ENCODE data around the gene CLNK. TPM values are rescaled to one million over a fixed set of nuclear protein-coding genes. Genes with fewer than 3 reads are reported as not detected.

Gene CLNK
- total RNA-seq (2014; rRNA removed; shearing (Covaris generic)) = not detected in 2 replicates
- not detected in 2 replicates for polyA plus RNA-seq (2015; cell fraction: cytosol; rRNA removed)
- polyA plus RNA-seq (2015; cell fraction: nucleus; rRNA removed) = not detected in 2 replicates

GRCh38 chr4:10684631-10685030 is at the start of gene CLNK:
CLNK (minus strand) TSS chr4:10684768; CDS start chr4:10667869, 16,899 bp downstream.
- in situ Hi-C loops (cut with HindIII; ENCODE audit: low pct_unique_long_range_greater_than_20kb, low sequenced_read_pairs) = no loop called here
- no peak for DNase-seq (ENCODE audit: low read depth, low spot score)

DNA sequence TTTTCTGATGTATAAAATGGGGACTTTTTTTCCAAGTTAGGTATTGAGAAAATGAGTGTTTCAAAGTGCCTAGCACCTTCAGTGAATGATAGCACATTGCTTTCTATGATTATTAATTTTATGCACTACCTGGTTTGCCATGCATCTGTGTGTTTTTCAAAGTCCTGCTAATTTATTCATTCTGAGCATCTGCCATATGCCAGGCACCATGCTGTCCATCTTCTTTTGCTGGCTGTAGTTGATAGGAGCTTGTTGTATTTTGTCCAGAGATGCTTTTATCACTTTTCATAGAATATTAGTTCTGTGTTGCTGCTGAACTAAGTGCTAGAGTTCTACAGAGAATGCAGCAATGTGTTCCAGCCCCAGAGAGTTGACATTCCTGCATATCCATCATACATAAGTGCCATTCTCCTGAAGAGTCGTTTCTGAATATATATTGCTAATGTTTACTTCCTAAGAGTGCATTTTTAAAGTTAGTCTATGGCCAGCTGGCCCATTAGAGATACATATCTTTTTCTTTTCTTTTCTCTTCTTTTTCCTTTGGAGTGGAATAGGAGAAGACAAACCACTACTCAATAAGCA is 49.0 kb upstream of the CLNK start:
- in situ Hi-C loops (cut with HindIII; ENCODE audit: low pct_unique_long_range_greater_than_20kb, low sequenced_read_pairs) = no loop called here

GRCh38 chr4:10732914-10733415 is 48.4 kb upstream of the CLNK start:
- no peak for DNase-seq (ENCODE audit: low read depth, low spot score)
- in situ Hi-C loops (cut with HindIII; ENCODE audit: low pct_unique_long_range_greater_than_20kb, low sequenced_read_pairs) = no loop called here

More for the DNA sequence above, 49.0 kb upstream of the CLNK start:
- no peak for DNase-seq (ENCODE audit: low read depth, low spot score)

DNA sequence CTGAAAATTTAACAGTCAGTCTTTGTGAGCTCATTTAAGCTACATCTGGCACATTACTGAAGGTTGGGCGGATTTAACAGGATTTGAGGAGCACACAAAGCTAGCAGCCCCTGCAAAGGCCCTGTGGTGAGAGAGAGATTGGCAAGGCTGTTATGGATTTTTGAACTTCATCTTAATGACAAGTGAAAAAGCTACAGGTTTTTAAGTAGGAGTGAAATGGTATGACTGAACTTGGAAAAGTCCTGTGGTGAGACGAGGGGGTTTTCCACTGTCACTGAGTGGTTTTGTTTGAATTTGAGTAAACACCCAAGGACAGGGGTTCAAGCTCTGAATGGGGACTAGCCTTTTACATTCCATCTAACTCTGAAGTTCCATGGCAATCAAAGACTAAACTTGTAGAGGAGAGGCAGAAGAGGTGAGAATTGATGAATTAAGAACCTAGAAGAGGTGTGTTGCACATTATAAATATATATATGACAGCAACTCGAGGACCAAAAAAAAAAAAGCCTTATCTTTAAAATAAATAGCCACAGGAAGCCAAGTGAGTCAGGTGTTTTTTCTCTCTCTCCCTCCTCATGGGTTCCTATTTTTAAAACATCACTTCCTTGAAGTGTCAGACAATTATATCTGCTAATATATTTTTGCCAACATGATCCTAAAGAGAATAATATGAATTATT is 47.8 kb upstream of the CLNK start:
- DNase-seq (ENCODE audit: low read depth, low spot score) = no peak
- in situ Hi-C loops (cut with HindIII; ENCODE audit: low pct_unique_long_range_greater_than_20kb, low sequenced_read_pairs) = no loop called here

- no peak for DNase-seq (ENCODE audit: low read depth, low spot score)
- in situ Hi-C loops (cut with HindIII; ENCODE audit: low pct_unique_long_range_greater_than_20kb, low sequenced_read_pairs) = no loop called here
Observed at GRCh38 chr4:10731690-10732089, 47.1 kb upstream of the CLNK start.

DNA sequence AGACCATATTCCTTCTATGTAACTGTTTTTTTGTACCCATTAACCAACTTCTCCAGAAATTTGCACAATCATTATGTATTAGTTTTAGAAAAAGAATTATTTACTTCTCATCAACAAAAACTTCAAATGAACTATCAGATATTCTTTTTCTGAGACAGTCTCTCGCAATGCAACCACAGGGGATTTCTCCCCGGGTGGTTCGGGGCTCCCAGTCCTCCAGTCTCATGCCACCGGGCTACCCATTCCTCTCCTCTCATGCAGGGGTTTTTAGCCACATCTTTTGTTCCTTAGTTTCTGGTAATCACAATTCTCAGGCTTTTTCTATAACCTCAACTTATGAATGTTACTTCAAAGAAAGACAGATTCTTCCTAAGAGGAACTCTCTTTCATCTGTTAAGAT is 46.6 kb upstream of the CLNK start:
- in situ Hi-C loops (cut with HindIII; ENCODE audit: low pct_unique_long_range_greater_than_20kb, low sequenced_read_pairs) = no loop called here
- DNase-seq (ENCODE audit: low read depth, low spot score) = no peak

- no peak for DNase-seq (ENCODE audit: low read depth, low spot score)
- in situ Hi-C loops (cut with HindIII; ENCODE audit: low pct_unique_long_range_greater_than_20kb, low sequenced_read_pairs) = no loop called here
Observed at GRCh38 chr4:10730590-10730989, 46.0 kb upstream of the CLNK start.

DNA sequence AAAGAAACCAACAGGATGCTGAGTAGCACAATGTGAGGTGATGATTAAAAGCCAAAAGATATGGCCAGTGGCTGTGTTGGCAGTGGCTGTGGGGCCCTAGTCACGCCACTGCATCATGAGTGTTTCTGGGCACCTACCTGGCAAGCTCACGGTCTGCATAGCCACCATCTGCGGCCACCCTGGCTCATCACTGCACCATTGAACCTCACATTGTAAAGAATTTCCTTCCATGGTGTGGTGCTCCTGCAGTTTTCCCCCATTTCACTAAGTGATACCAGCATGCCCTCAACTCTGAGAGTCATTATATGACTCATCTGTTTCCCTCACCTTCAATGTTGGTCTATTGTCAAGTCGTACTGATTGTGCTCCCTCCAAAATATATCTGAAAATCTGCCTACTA is 45.5 kb upstream of the CLNK start:
- in situ Hi-C loops (cut with HindIII; ENCODE audit: low pct_unique_long_range_greater_than_20kb, low sequenced_read_pairs) = no loop called here
- no peak for DNase-seq (ENCODE audit: low read depth, low spot score)

DNA sequence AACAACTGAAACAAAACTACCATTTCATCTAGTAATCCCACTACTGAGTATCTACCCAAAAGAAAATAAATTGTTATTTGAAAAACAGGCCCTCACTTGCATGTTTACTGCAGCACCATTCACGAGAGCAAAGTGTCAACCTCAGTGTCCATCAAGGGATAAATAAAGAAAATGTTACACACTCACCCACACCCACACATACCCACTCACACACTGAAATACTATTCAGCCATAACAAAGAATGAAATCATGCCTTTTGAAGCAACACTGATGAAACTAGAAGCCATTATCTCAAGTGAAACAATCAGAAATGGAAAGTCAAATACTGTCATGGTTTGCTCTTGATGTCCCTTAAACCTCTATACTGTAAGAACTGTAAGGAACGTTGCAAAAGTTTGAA is 44.8 kb upstream of the CLNK start:
- in situ Hi-C loops (cut with HindIII; ENCODE audit: low pct_unique_long_range_greater_than_20kb, low sequenced_read_pairs) = no loop called here
- no peak for DNase-seq (ENCODE audit: low read depth, low spot score)

DNA sequence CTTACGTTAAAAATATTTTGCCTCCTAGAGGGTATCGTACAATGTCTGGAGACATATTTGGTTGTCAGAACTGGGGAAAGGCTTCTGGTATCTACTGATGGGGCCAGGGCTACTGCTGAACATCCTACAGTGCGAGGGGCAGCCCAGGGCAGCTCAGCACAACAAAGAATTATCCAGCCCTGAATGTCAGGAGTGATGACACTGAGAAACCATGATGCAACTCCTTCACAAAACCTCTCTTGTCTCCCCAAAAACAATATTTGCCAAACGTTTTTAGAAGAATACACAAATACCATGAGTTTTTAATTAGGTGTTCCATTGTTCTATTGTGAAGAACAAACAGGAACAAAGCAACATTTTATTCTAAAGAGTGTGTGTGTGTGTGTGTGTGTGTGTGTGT is 43.4 kb upstream of the CLNK start:
- DNase-seq (ENCODE audit: low read depth, low spot score) = peak; percentile 71
- in situ Hi-C loops (cut with HindIII; ENCODE audit: low pct_unique_long_range_greater_than_20kb, low sequenced_read_pairs) = no loop called here

- in situ Hi-C loops (cut with HindIII; ENCODE audit: low pct_unique_long_range_greater_than_20kb, low sequenced_read_pairs) = no loop called here
- DNase-seq (ENCODE audit: low read depth, low spot score) = no peak
Observed at GRCh38 chr4:10727140-10727880, 42.7 kb upstream of the CLNK start.

DNA sequence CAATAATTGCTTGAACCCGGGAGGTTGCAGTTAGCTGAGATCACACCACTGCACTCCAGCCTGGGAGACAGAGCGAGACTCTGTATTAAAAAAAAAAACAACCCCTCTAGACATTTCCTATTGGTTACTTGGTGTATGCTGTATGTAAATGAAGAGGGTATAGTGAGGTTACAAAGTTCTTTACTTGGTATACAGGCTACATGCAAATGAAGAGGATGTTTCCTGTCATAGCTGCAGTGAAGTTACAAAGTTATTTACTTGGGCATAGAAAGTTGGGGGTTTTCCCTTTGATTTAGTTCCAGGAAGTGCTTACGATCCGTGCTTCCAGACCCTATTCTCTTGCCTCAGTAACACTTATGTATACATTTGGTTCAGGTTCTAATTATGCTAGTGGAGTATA is 38.4 kb upstream of the CLNK start:
- in situ Hi-C loops (cut with HindIII; ENCODE audit: low pct_unique_long_range_greater_than_20kb, low sequenced_read_pairs) = no loop called here

GRCh38 chr4:10721616-10722015 is 37.0 kb upstream of the CLNK start:
- no peak for DNase-seq (ENCODE audit: low read depth, low spot score)
- in situ Hi-C loops (cut with HindIII; ENCODE audit: low pct_unique_long_range_greater_than_20kb, low sequenced_read_pairs) = no loop called here

More for the DNA sequence above, 38.4 kb upstream of the CLNK start:
- no peak for DNase-seq (ENCODE audit: low read depth, low spot score)

- DNase-seq (ENCODE audit: low read depth, low spot score) = no peak
- in situ Hi-C loops (cut with HindIII; ENCODE audit: low pct_unique_long_range_greater_than_20kb, low sequenced_read_pairs) = no loop called here
Observed at GRCh38 chr4:10716163-10716562, 31.6 kb upstream of the CLNK start.

DNA sequence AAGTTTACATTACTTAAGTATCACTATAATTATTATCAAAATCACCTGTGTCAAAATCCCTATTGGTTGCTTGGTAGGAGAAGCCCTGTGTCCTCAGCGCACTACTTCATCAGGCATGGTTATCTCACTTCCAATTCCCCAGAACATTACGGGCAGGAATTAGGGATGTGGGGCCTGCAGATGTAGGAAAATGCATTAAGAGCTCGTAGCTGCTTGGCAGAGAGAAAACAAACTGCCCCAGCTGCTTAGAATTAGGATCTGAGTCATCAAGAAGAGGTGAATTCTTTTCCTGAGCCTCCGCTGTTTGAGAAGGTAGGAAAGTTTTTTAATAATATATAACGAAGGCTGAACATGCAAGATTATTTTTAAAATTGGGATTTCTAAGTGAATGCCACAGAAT is 31.1 kb upstream of the CLNK start:
- in situ Hi-C loops (cut with HindIII; ENCODE audit: low pct_unique_long_range_greater_than_20kb, low sequenced_read_pairs) = no loop called here
- no peak for DNase-seq (ENCODE audit: low read depth, low spot score)

DNA sequence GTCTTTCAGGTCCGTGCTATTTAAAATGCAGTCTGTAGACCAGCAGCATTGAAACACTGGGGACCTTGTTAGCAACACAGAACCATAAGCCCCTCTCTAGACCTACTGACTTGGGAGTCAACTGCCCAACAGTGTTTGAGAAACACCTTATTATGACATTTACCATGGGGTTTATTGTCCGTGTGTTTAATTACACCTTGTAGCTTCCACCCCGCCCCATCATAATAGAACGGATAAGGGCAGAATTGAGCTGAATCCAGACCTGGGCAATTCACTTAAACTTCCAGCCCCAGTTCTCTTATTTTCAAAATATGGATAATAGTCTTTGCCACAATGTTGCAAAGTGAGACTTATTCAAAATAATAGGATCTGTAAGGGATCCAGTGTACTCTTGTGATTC is 30.6 kb upstream of the CLNK start:
- in situ Hi-C loops (cut with HindIII; ENCODE audit: low pct_unique_long_range_greater_than_20kb, low sequenced_read_pairs) = no loop called here
- no peak for DNase-seq (ENCODE audit: low read depth, low spot score)

DNA sequence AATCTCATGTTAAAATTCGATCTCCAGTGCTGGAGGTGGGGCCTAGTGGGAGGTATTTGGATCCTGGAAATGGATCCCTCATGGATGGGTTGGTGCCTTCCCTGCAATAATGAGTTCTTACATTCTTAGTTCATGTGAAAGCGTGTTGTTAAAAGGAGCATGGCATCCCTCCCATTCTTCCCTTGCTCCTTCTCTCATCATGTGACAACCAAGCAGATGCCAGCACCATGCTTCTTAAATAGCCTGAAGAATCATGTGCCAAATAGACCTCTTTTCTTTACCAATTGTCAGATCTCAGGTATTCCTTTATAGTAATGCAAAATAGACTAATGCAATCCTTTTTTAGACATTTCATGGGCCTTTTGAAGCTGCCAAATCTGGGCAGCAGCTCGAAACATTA is 29.0 kb upstream of the CLNK start:
- in situ Hi-C loops (cut with HindIII; ENCODE audit: low pct_unique_long_range_greater_than_20kb, low sequenced_read_pairs) = no loop called here
- no peak for DNase-seq (ENCODE audit: low read depth, low spot score)

DNA sequence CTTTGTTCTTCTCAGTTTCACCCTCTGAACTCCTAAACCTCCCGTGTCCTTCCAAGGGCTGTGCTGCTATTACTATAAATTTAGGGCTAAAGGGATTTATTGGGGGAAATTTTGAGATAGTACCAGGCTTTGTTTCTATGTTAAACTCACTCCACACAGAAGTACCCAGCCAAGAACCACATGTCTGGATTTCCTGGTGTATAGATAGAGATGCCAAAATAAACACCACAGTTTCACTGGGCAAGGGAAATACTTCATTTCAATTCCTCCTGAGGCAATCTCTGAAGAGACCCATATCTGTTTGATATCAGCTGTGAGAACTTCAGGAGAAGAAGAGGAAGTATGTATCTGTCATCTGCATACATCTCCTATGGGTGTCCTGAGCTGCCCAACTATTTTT is 21.7 kb upstream of the CLNK start:
- in situ Hi-C loops (cut with HindIII; ENCODE audit: low pct_unique_long_range_greater_than_20kb, low sequenced_read_pairs) = no loop called here
- no peak for DNase-seq (ENCODE audit: low read depth, low spot score)

GRCh38 chr4:10704430-10704810 is 19.9 kb upstream of the CLNK start:
- no peak for DNase-seq (ENCODE audit: low read depth, low spot score)
- in situ Hi-C loops (cut with HindIII; ENCODE audit: low pct_unique_long_range_greater_than_20kb, low sequenced_read_pairs) = no loop called here
